NCI-H526 (cell line): ENCODE measurements around the gene AMZ2.
"Not testable (repeated sequence)": the region's sequence is repeated elsewhere in the genome, so short reads cannot be mapped to it uniquely, and the experiment has no call there.

Source experiments
- DNase-seq, 2 experiments: peaks; one replicate each; lab custom pipeline; 2025; lab: John Stamatoyannopoulos, UW

AMZ2 gene

GRCh38 chr17:68247445-68248198 lies at the start of gene AMZ2:
TSS of gene AMZ2 (plus strand) at chr17:68248043. CDS start at chr17:68250188, 2,145 bp downstream.
- DNase-seq, result peak; percentile 61 to 96

- DNase-seq, result peak in 1 of 2 experiments; percentile 45
These were observed 48.7 kb upstream of the AMZ2 start for GRCh38 chr17:68198931-68199836.

- DNase-seq, result peak in 1 of 2 experiments; percentile 41
These were observed 47.8 kb upstream of the AMZ2 start for GRCh38 chr17:68199837-68200688.

- peak; percentile 54 to 86 for DNase-seq
These were observed 47.0 kb upstream of the AMZ2 start for GRCh38 chr17:68200689-68201417.

- not testable (repeated sequence) for DNase-seq
These were observed 46.4 kb upstream of the AMZ2 start for GRCh38 chr17:68201418-68201771.

- DNase-seq, result not testable (repeated sequence)
These were observed 45.5 kb upstream of the AMZ2 start for GRCh38 chr17:68202321-68202720.

GRCh38 chr17:68204736-68205135 lies 43.1 kb upstream of the AMZ2 start:
- DNase-seq, result peak in 1 of 2 experiments; percentile 30

GRCh38 chr17:68205251-68205807 lies 42.5 kb upstream of the AMZ2 start:
- DNase-seq, result peak; percentile 83 to 92

GRCh38 chr17:68205808-68206720 lies 41.8 kb upstream of the AMZ2 start:
- DNase-seq, result peak in 1 of 2 experiments; percentile 78

GRCh38 chr17:68207651-68208253 lies 40.1 kb upstream of the AMZ2 start:
- no peak for DNase-seq

- DNase-seq, result not testable (repeated sequence)
These were observed 39.2 kb upstream of the AMZ2 start for GRCh38 chr17:68208651-68209050.

GRCh38 chr17:68209191-68209900 lies 38.5 kb upstream of the AMZ2 start:
- DNase-seq, result not testable (repeated sequence)

- no peak for DNase-seq
These were observed 37.1 kb upstream of the AMZ2 start for GRCh38 chr17:68210570-68211315.

GRCh38 chr17:68213428-68214411 lies 34.1 kb upstream of the AMZ2 start:
- not testable (repeated sequence) for DNase-seq

- DNase-seq, result not testable (repeated sequence)
These were observed 32.4 kb upstream of the AMZ2 start for GRCh38 chr17:68215453-68215852.

- DNase-seq, result not testable (repeated sequence)
These were observed 28.4 kb upstream of the AMZ2 start for GRCh38 chr17:68219429-68219828.

- not testable (repeated sequence) for DNase-seq
These were observed 27.7 kb upstream of the AMZ2 start for GRCh38 chr17:68220186-68220585.
